Measurements from ENCODE around the gene CCDC27. TPM values are rescaled to one million over a fixed set of nuclear protein-coding genes. Genes with fewer than 3 reads are reported as not detected.

The CCDC27 gene
- polyA plus RNA-seq, 4 donors, result 0.07 to 0.27 (median 0.19) TPM

- no peak for DNase-seq (ENCODE audit: low read depth in 4 of 4, low spot score in 3 of 4)
Observed at GRCh38 chr1:3717715-3718601, 34.3 kb upstream of the CCDC27 start.

GRCh38 chr1:3718764-3719163 lies 33.5 kb upstream of the CCDC27 start:
- no peak for DNase-seq (ENCODE audit: low read depth in 4 of 4, low spot score in 3 of 4)

- no peak for DNase-seq (ENCODE audit: low read depth in 4 of 4, low spot score in 3 of 4)
Observed at GRCh38 chr1:3721955-3722465, 30.2 kb upstream of the CCDC27 start.

GRCh38 chr1:3722846-3723245 lies 29.4 kb upstream of the CCDC27 start:
- DNase-seq (ENCODE audit: low read depth in 4 of 4, low spot score in 3 of 4), result no peak

GRCh38 chr1:3724416-3725030 lies 27.7 kb upstream of the CCDC27 start:
- DNase-seq (ENCODE audit: low read depth in 4 of 4, low spot score in 3 of 4), result peak in 3 of 4 donors; percentile 33 to 39 (median 36)

GRCh38 chr1:3725366-3725765 lies 26.9 kb upstream of the CCDC27 start:
- no peak for DNase-seq (ENCODE audit: low read depth in 4 of 4, low spot score in 3 of 4)

GRCh38 chr1:3727042-3727824 lies 25.0 kb upstream of the CCDC27 start:
- DNase-seq (ENCODE audit: low read depth in 4 of 4, low spot score in 3 of 4), result no peak

- no peak for DNase-seq (ENCODE audit: low read depth in 4 of 4, low spot score in 3 of 4)
Observed at GRCh38 chr1:3727825-3728776, 24.1 kb upstream of the CCDC27 start.

GRCh38 chr1:3729594-3730542 lies 22.4 kb upstream of the CCDC27 start:
- no peak for DNase-seq (ENCODE audit: low read depth in 4 of 4, low spot score in 3 of 4)

GRCh38 chr1:3730543-3731247 lies 21.6 kb upstream of the CCDC27 start:
- no peak for DNase-seq (ENCODE audit: low read depth in 4 of 4, low spot score in 3 of 4)

GRCh38 chr1:3731583-3732433 lies 20.4 kb upstream of the CCDC27 start:
- DNase-seq (ENCODE audit: low read depth in 4 of 4, low spot score in 3 of 4), result no peak

- no peak for DNase-seq (ENCODE audit: low read depth in 4 of 4, low spot score in 3 of 4)
Observed at GRCh38 chr1:3732434-3733093, 19.7 kb upstream of the CCDC27 start.

- DNase-seq (ENCODE audit: low read depth in 4 of 4, low spot score in 3 of 4), result no peak
Observed at GRCh38 chr1:3733094-3733882, 19.0 kb upstream of the CCDC27 start.

- no peak for DNase-seq (ENCODE audit: low read depth in 4 of 4, low spot score in 3 of 4)
Observed at GRCh38 chr1:3733883-3734589, 18.2 kb upstream of the CCDC27 start.

- DNase-seq (ENCODE audit: low read depth in 4 of 4, low spot score in 3 of 4), result no peak
Observed at GRCh38 chr1:3734602-3735001, 17.6 kb upstream of the CCDC27 start.
